HG02610 (cell line): Measurements from ENCODE around the gene PNPLA4.

Experiments
- ATAC-seq: cut with Tn5 transposase; IDR thresholded peaks from one replicate; pipeline ENCODE4 v1.9.1; 2021; ENCODE audit warnings: mild to moderate bottlenecking, moderate library complexity; ENCODE audit not compliant: unreplicated experiment

PNPLA4 gene

GRCh38 chrX:7872042-7872441, 55.2 kb downstream of the PNPLA4 start:
- no peak for ATAC-seq

GRCh38 chrX:7852166-7852565, 75.0 kb downstream of the PNPLA4 start:
- no peak for ATAC-seq
